ENCODE data around the gene TMEM270.
"Not testable (repeated sequence)": the region's sequence is repeated elsewhere in the genome, so short reads cannot be mapped to it uniquely, and the experiment has no call there.

TMEM270 gene

GRCh38 chr7:73833251-73833919 lies 27.6 kb upstream of the TMEM270 start:
- Histone ChIP-seq H3K9ac (ENCODE audit: low read length in 2 of 2) (no peak overlapping the region), H3K4me3 (ENCODE audit: low read length in 2 of 2) (no peak overlapping the region), H3K9me3 (ENCODE audit: control insufficient read depth in 2 of 2, low read length in 2 of 2) (no peaks in the 10 kb centered on the region), H3K27ac (ENCODE audit: low read length) (no peak overlapping the region), H3K36me3 (ENCODE audit: control insufficient read depth in 2 of 2, insufficient read depth in 2 of 2, low read length in 2 of 2) (no peaks in the 10 kb centered on the region), H3K27me3 (ENCODE audit: control insufficient read depth in 1 of 2, insufficient read depth in 2 of 2, low read length in 2 of 2) (peaks cover 10% of the 10 kb centered on the region in 2 donors), H3K4me1 (ENCODE audit: control insufficient read depth, insufficient read depth, low read length) (peaks cover 2% of the 10 kb centered on the region)

GRCh38 chr7:73834626-73835191 lies 26.2 kb upstream of the TMEM270 start:
- Histone ChIP-seq H3K27ac (ENCODE audit: low read length) (no peak overlapping the region), H3K27me3 (ENCODE audit: control insufficient read depth in 1 of 2, insufficient read depth in 2 of 2, low read length in 2 of 2) (peaks cover 6 to 10% of the 10 kb centered on the region in 2 donors), H3K36me3 (ENCODE audit: control insufficient read depth in 2 of 2, insufficient read depth in 2 of 2, low read length in 2 of 2) (no peaks in the 10 kb centered on the region)

GRCh38 chr7:73837167-73837566 lies 23.8 kb upstream of the TMEM270 start:
- H3K27ac ChIP-seq (ENCODE audit: low read length); H3K9me3 ChIP-seq (ENCODE audit: control insufficient read depth in 2 of 2, low read length in 2 of 2); H3K9ac ChIP-seq (ENCODE audit: low read length in 2 of 2); H3K27me3 ChIP-seq (ENCODE audit: control insufficient read depth in 1 of 2, insufficient read depth in 2 of 2, low read length in 2 of 2); H3K4me3 ChIP-seq (ENCODE audit: low read length in 2 of 2); H3K4me1 ChIP-seq (ENCODE audit: control insufficient read depth, insufficient read depth, low read length); H3K36me3 ChIP-seq (ENCODE audit: control insufficient read depth in 2 of 2, insufficient read depth in 2 of 2, low read length in 2 of 2): not testable (repeated sequence)

More at GRCh38 chr7:73834626-73835191, 26.2 kb upstream of the TMEM270 start:
- H3K4me3 ChIP-seq (ENCODE audit: low read length in 2 of 2) = no peak overlapping the region
- H3K9ac ChIP-seq (ENCODE audit: low read length in 2 of 2) = no peak overlapping the region
- H3K4me1 ChIP-seq (ENCODE audit: control insufficient read depth, insufficient read depth, low read length) = peaks cover 2% of the 10 kb centered on the region
- H3K9me3 ChIP-seq (ENCODE audit: control insufficient read depth in 2 of 2, low read length in 2 of 2) = no peaks in the 10 kb centered on the region

GRCh38 chr7:73838642-73839041 lies 22.3 kb upstream of the TMEM270 start:
- H3K4me3 ChIP-seq (ENCODE audit: low read length in 2 of 2) = no peak overlapping the region
- no peak overlapping the region for H3K9ac ChIP-seq (ENCODE audit: low read length in 2 of 2)
- no peaks in the 10 kb centered on the region for H3K27me3 ChIP-seq (ENCODE audit: control insufficient read depth in 1 of 2, insufficient read depth in 2 of 2, low read length in 2 of 2)
- H3K9me3 ChIP-seq (ENCODE audit: control insufficient read depth in 2 of 2, low read length in 2 of 2) = no peaks in the 10 kb centered on the region
- H3K27ac ChIP-seq (ENCODE audit: low read length) = no peak overlapping the region
- H3K36me3 ChIP-seq (ENCODE audit: control insufficient read depth in 2 of 2, insufficient read depth in 2 of 2, low read length in 2 of 2) = no peaks in the 10 kb centered on the region
- H3K4me1 ChIP-seq (ENCODE audit: control insufficient read depth, insufficient read depth, low read length) = peaks cover 13% of the 10 kb centered on the region

- Histone ChIP-seq H3K9ac (ENCODE audit: low read length in 2 of 2) (no peak overlapping the region), H3K4me3 (ENCODE audit: low read length in 2 of 2) (no peak overlapping the region), H3K4me1 (ENCODE audit: control insufficient read depth, insufficient read depth, low read length) (peaks cover 13% of the 10 kb centered on the region), H3K27ac (ENCODE audit: low read length) (no peak overlapping the region), H3K36me3 (ENCODE audit: control insufficient read depth in 2 of 2, insufficient read depth in 2 of 2, low read length in 2 of 2) (no peaks in the 10 kb centered on the region), H3K9me3 (ENCODE audit: control insufficient read depth in 2 of 2, low read length in 2 of 2) (no peaks in the 10 kb centered on the region), H3K27me3 (ENCODE audit: control insufficient read depth in 1 of 2, insufficient read depth in 2 of 2, low read length in 2 of 2) (no peaks in the 10 kb centered on the region)
These were observed 21.7 kb upstream of the TMEM270 start for GRCh38 chr7:73839290-73839689.

- no peaks in the 10 kb centered on the region for H3K36me3 ChIP-seq (ENCODE audit: control insufficient read depth in 2 of 2, insufficient read depth in 2 of 2, low read length in 2 of 2)
- no peak overlapping the region for H3K9ac ChIP-seq (ENCODE audit: low read length in 2 of 2)
- H3K27me3 ChIP-seq (ENCODE audit: control insufficient read depth in 1 of 2, insufficient read depth in 2 of 2, low read length in 2 of 2) = no peaks in the 10 kb centered on the region
- H3K9me3 ChIP-seq (ENCODE audit: control insufficient read depth in 2 of 2, low read length in 2 of 2) = no peaks in the 10 kb centered on the region
- no peak overlapping the region for H3K4me3 ChIP-seq (ENCODE audit: low read length in 2 of 2)
- H3K27ac ChIP-seq (ENCODE audit: low read length) = no peak overlapping the region
- H3K4me1 ChIP-seq (ENCODE audit: control insufficient read depth, insufficient read depth, low read length) = peaks cover 13% of the 10 kb centered on the region
These were observed 20.9 kb upstream of the TMEM270 start for GRCh38 chr7:73839743-73840714.

- H3K27me3 ChIP-seq (ENCODE audit: control insufficient read depth in 1 of 2, insufficient read depth in 2 of 2, low read length in 2 of 2) = no peaks in the 10 kb centered on the region
- no peak overlapping the region for H3K4me3 ChIP-seq (ENCODE audit: low read length in 2 of 2)
- H3K36me3 ChIP-seq (ENCODE audit: control insufficient read depth in 2 of 2, insufficient read depth in 2 of 2, low read length in 2 of 2) = no peaks in the 10 kb centered on the region
- no peaks in the 10 kb centered on the region for H3K9me3 ChIP-seq (ENCODE audit: control insufficient read depth in 2 of 2, low read length in 2 of 2)
- H3K4me1 ChIP-seq (ENCODE audit: control insufficient read depth, insufficient read depth, low read length) = peaks cover 13% of the 10 kb centered on the region
- H3K27ac ChIP-seq (ENCODE audit: low read length) = no peak overlapping the region
- no peak overlapping the region for H3K9ac ChIP-seq (ENCODE audit: low read length in 2 of 2)
These were observed 20.1 kb upstream of the TMEM270 start for GRCh38 chr7:73840715-73841379.

- H3K36me3 ChIP-seq (ENCODE audit: control insufficient read depth in 2 of 2, insufficient read depth in 2 of 2, low read length in 2 of 2) = no peaks in the 10 kb centered on the region
- H3K9me3 ChIP-seq (ENCODE audit: control insufficient read depth in 2 of 2, low read length in 2 of 2) = no peaks in the 10 kb centered on the region
- no peaks in the 10 kb centered on the region for H3K27me3 ChIP-seq (ENCODE audit: control insufficient read depth in 1 of 2, insufficient read depth in 2 of 2, low read length in 2 of 2)
- H3K9ac ChIP-seq (ENCODE audit: low read length in 2 of 2) = peak overlapping the region; percentile 74 to 75
- H3K27ac ChIP-seq (ENCODE audit: low read length) = no peak overlapping the region
- H3K4me3 ChIP-seq (ENCODE audit: low read length in 2 of 2) = peak overlapping the region; percentile 89 to 92
- H3K4me1 ChIP-seq (ENCODE audit: control insufficient read depth, insufficient read depth, low read length) = peaks cover 13% of the 10 kb centered on the region
These were observed 19.3 kb upstream of the TMEM270 start for GRCh38 chr7:73841689-73842066.

- Histone ChIP-seq H3K9me3 (ENCODE audit: control insufficient read depth in 2 of 2, low read length in 2 of 2) (no peaks in the 10 kb centered on the region), H3K4me3 (ENCODE audit: low read length in 2 of 2) (peak within 1 kb of the TSS; percentile 89 to 92), H3K27me3 (ENCODE audit: control insufficient read depth in 1 of 2, insufficient read depth in 2 of 2, low read length in 2 of 2) (no peaks in the 10 kb centered on the region), H3K36me3 (ENCODE audit: control insufficient read depth in 2 of 2, insufficient read depth in 2 of 2, low read length in 2 of 2) (no peaks in the 10 kb centered on the region), H3K9ac (ENCODE audit: low read length in 2 of 2) (peak within 1 kb of the TSS; percentile 75 to 78), H3K27ac (ENCODE audit: low read length) (peak within 1 kb of the TSS; percentile 41), H3K4me1 (ENCODE audit: control insufficient read depth, insufficient read depth, low read length) (peaks cover 13% of the 10 kb centered on the region)
These were observed 18.6 kb upstream of the TMEM270 start, which contains the start of gene METTL27 for GRCh38 chr7:73842067-73842976. Gene METTL27, minus strand, starts transcription at chr7:73842516. Its CDS starts 376 bp downstream, at chr7:73842140.
